Stimulated activated CD8-positive, alpha-beta memory T cell treated with anti-CD3 and anti-CD28 coated beads, Interleukin-4, amount 100 ng/mL, for 1 hour (primary cell): ENCODE results near the gene LUZP1.
"Not testable (repeated sequence)": the region's sequence is repeated elsewhere in the genome, so short reads cannot be mapped to it uniquely, and the experiment has no call there.

Experiments
- DNase-seq, 2 donors: peaks; one replicate each; pipeline ENCODE4 v3.0.0-alpha.2; 2020; ENCODE audit warnings: low read depth in 2 of 2, low spot score in 1 of 2

The LUZP1 gene

DNA sequence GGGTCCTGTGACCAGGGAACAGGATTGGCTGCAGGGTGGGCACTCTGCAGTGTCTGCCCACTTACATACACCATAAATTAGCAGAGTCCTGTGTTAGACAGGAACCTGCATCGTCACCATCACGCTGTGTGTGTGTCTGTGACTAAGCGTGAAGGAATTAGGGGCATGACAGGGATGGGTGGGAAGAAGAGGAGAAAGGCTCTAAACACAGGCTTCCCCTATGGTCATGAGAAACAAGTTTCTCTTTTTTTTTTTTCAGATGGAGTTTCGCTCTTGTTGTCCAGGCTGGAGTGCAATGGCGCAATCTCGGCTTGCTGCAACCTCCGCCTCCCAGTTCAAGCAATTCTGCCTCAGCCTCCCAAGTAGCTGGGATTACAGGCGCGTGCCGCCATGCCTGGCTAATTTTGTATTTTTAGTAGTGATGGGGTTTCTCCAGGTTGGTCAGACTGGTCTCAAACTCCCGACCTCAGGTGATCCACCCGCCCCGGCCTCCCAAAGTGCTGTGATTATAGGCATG lies 20.3 kb upstream of the LUZP1 start:
- DNase-seq: not testable (repeated sequence)

GRCh38 chr1:23188434-23188884 lies 19.8 kb upstream of the LUZP1 start:
- DNase-seq: no peak

- DNase-seq: no peak
Measured at GRCh38 chr1:23187637-23188036, 19.0 kb upstream of the LUZP1 start.

DNA sequence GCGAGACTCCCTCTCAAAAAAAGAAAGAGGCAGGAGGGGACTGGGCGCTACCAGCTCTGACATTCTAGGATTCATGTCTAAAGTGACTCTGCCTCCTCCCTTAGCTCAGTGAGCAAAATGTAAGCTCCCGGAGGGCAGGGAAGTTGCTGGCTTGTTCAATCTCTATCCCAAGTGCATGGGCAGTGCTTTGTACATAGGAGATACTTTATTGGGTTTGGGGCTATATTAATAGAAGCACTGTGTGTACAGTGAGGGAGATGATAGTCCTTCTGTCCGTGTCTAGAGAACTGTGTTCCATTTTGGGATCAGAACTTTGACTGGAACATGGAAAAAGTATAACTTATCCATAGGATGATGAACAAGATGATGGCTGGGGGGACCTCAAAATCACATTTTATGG lies 16.7 kb upstream of the LUZP1 start:
- no peak for DNase-seq

- no peak for DNase-seq
Measured at GRCh38 chr1:23184212-23184934, 15.7 kb upstream of the LUZP1 start.

GRCh38 chr1:23179862-23180261 lies 11.2 kb upstream of the LUZP1 start:
- DNase-seq: no peak

DNA sequence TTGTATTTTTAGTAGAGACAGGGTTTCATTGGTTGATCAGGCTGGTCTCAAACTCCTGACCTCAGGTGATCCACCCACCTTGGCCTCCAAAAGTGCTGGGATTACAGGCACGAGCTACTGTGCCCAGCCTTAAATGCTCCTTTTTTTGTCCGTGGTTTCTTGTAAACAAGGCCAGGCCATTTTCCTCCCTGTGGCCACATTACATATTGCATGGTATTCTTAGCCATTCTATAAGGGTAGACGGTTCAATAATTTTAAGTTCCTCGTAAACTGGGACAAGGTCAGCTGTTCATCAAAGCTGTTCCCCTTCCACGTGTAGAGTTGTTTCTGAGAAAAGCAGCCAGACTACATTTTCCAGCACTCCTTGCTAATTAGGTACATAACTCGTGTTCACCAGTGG lies 10.3 kb upstream of the LUZP1 start:
- no peak for DNase-seq

- DNase-seq: no peak
Measured at GRCh38 chr1:23178414-23178813, 9.8 kb upstream of the LUZP1 start.

- DNase-seq: no peak
Measured at GRCh38 chr1:23177438-23178380, 9.1 kb upstream of the LUZP1 start.

- no peak for DNase-seq
Measured at GRCh38 chr1:23177031-23177430, 8.4 kb upstream of the LUZP1 start.

DNA sequence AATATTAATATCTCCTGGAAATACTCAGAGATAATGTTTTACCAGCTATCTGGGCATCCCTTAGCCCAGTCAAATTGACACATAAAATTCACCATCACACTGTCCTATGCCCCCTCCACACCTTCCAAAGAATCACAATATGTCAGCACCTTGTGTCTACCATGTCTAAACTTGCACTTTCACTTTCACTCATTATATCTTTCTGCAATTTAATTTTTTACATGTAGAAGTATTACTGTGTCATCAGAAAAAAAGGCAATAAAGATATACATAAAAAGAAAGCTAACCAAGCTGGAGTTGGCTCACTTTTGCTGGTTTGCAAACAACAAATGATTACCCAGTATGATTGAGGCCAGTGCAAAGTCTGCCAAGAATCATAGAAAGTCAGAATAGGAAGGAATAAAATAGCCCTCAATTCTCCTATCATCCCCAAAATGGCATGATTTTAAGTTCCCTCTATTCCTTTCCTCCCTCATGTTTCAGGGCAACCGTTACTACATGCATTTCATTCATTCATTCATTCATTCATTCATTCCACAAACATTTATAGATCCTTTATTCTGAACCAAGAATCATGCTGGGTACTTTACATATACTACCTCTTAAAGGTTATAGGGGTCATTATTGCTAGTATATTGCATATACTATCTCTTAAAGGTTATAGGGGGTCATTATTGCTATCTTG lies 5.9 kb upstream of the LUZP1 start:
- DNase-seq: no peak

DNA sequence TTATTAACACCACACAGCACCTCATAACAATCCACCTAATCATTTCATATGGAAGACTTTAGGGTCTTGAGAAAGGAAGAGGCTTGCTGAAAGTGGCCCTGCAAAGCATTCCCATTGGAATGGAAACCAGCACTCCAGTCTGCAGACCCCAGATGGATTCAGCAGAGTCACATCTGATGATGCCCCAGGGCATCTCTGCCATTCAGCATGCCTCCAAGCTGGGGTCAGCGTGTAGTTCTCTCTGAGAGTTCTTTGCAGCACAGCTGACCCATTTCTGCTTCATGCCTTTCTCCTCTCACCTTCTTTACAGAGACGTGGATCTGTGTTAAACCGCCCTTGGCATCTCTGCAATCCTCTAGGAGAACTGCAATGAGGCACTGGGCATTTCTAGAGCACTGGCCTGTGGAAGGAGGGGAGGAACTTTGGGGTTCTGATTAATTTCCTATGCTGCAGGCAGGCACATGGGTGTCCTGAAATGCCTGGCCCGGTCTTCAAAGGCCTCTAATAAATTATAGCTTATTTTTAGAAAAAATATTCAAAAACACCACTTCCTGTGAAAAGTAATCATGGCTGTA lies 2.6 kb upstream of the LUZP1 start:
- DNase-seq: no peak

GRCh38 chr1:23169727-23170335 lies 1.2 kb upstream of the LUZP1 start:
- DNase-seq: no peak

- DNase-seq: no peak
Measured at GRCh38 chr1:23169195-23169575, 529 bp upstream of the LUZP1 start.

- no peak for DNase-seq
Measured at GRCh38 chr1:23168079-23168444, 594 bp downstream of the LUZP1 start.

DNA sequence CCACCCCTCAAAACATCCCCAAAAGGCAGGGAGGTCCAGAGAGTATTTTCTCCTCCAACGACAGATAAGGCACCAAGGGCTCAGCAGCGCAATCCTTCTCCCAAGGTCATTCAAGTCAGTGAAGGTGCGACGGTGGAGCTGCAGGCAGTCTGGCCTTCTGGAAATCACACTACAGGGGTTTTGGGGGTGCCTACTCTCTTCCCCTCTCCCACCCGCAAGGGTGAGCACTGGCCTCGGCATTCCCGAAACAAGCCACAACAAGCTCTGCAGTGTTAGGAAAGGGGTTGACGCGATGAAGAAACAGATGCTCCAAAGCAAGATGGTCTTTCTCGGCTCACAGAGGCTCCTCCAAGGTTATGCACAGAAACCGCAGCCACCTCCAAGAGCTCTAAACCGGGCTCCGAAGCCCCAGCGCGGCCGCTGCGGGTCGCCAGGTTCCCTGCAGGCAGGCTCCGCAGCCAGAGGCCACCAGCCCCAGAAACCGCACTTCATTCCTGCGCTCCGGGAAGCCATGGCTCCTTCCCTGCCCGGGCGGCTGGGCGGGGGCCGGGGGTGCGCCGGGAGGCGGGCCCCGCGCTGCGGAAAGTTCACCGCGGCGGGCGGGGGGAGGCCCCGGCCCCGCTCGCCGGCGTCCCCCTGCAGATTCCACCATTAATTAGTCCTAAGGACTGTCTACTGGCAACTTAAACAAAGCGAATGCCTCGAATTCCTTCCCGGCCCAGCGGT lies 1.1 kb downstream of the LUZP1 start:
- DNase-seq: no peak

- no peak for DNase-seq
Measured at GRCh38 chr1:23166854-23167253, 1.8 kb downstream of the LUZP1 start.

DNA sequence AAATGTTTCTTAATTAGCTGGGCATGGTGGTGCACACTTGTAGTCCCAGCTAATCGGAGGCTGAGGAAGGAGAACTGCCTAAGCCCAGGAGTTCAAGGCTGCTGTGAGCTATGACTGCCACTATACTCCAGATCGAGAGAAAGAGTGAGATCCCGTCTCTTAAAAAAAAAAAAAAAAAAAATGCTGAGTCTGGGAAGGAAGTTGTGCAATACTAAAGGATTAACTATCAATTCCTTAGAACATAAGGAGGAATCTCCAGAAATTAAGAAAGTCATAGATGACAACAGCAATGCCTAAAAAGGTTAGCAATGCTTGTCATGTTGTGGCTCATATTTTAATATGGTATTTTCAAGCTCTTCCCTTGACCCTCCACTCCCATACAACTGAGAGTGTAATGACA lies 5.3 kb downstream of the LUZP1 start:
- no peak for DNase-seq

GRCh38 chr1:23159963-23160877 lies 8.4 kb downstream of the LUZP1 start:
- DNase-seq: no peak
